Glutamatergic neuron (in vitro differentiated cells): ENCODE results near the gene XRCC5. TPM values are rescaled to one million over a fixed set of nuclear protein-coding genes. Genes with fewer than 3 reads are reported as not detected.

Source experiments
- DNase-seq: peaks from one replicate; pipeline ENCODE4 v3.0.0; 2022
- H3K27ac Mint-ChIP-seq: one replicate; pipeline ENCODE4 v1.8.0; 2020; ENCODE audit warnings: mild to moderate bottlenecking, mixed read lengths, inconsistent platforms; ENCODE audit not compliant: unreplicated experiment
- H3K27me3 Mint-ChIP-seq: one replicate; pipeline ENCODE4 v1.8.0; 2020; ENCODE audit warnings: mild to moderate bottlenecking, moderate library complexity, mixed read lengths, inconsistent platforms; ENCODE audit not compliant: unreplicated experiment
- H3K36me3 Mint-ChIP-seq: one replicate; pipeline ENCODE4 v1.8.0; 2020; ENCODE audit warnings: mild to moderate bottlenecking, mixed read lengths, inconsistent platforms; ENCODE audit not compliant: unreplicated experiment
- H3K4me1 Mint-ChIP-seq: one replicate; pipeline ENCODE4 v1.8.0; 2020; ENCODE audit warnings: mild to moderate bottlenecking, low read depth, mixed read lengths, inconsistent platforms; ENCODE audit not compliant: unreplicated experiment
- H3K4me3 Mint-ChIP-seq: one replicate; pipeline ENCODE4 v1.8.0; 2020; ENCODE audit warnings: mild to moderate bottlenecking, mixed read lengths, inconsistent platforms; ENCODE audit not compliant: unreplicated experiment
- H3K9me3 Mint-ChIP-seq: one replicate; pipeline ENCODE4 v1.8.0; 2020; ENCODE audit warnings: mild to moderate bottlenecking, moderate library complexity, mixed read lengths, inconsistent platforms; ENCODE audit not compliant: unreplicated experiment
- CTCF ChIP-seq: fragments of 200-600 bp; sonication (generic); IDR thresholded peaks from one replicate; pipeline ENCODE4 v1.5.0; 2021; ENCODE audit not compliant: partially characterized antibody, unreplicated experiment
- total RNA-seq: library from RNA; stranded (reverse); fragmentation: NEBNext Ultra II Directional; extraction: Animal tissue kit (Norgen Biotek cat#: 25700); gene quantifications from one replicate; pipeline ENCODE4 v1.2.1, GENCODE V29; 2021; ENCODE audit not compliant: unreplicated experiment

Gene XRCC5
- total RNA-seq, 1 donor from 2014 or later = 254 TPM

- H3K4me1 Mint-ChIP-seq = peaks cover 5% of the 10 kb centered on the region
- DNase-seq = no peak
- H3K9me3 Mint-ChIP-seq = no peaks in the 10 kb centered on the region
- no peaks in the 10 kb centered on the region for H3K36me3 Mint-ChIP-seq
- no peaks in the 10 kb centered on the region for H3K27me3 Mint-ChIP-seq
- no peak overlapping the region for H3K4me3 Mint-ChIP-seq
- TF ChIP-seq CTCF = no peak
- no peak overlapping the region for H3K27ac Mint-ChIP-seq
Observed at GRCh38 chr2:216159646-216160045, 50.5 kb downstream of the XRCC5 start.

- peaks cover 5% of the 10 kb centered on the region for H3K4me1 Mint-ChIP-seq
- H3K4me3 Mint-ChIP-seq = no peak overlapping the region
- no peak for TF ChIP-seq CTCF
- H3K9me3 Mint-ChIP-seq = no peaks in the 10 kb centered on the region
- no peaks in the 10 kb centered on the region for H3K36me3 Mint-ChIP-seq
- H3K27me3 Mint-ChIP-seq = no peaks in the 10 kb centered on the region
- H3K27ac Mint-ChIP-seq = no peak overlapping the region
- DNase-seq = no peak
Observed at GRCh38 chr2:216160786-216161185, 51.6 kb downstream of the XRCC5 start.

- Mint-ChIP-seq H3K27me3 (no peaks in the 10 kb centered on the region), H3K4me1 (peaks cover 3% of the 10 kb centered on the region), H3K9me3 (no peaks in the 10 kb centered on the region), H3K4me3 (no peak overlapping the region), H3K27ac (no peak overlapping the region), H3K36me3 (no peaks in the 10 kb centered on the region)
- no peak for DNase-seq
- no peak for TF ChIP-seq CTCF
Observed at GRCh38 chr2:216161967-216162366, 52.8 kb downstream of the XRCC5 start.

GRCh38 chr2:216163518-216163917, 54.4 kb downstream of the XRCC5 start:
- H3K27ac Mint-ChIP-seq = no peak overlapping the region
- no peak for TF ChIP-seq CTCF
- H3K27me3 Mint-ChIP-seq = no peaks in the 10 kb centered on the region
- no peak overlapping the region for H3K4me3 Mint-ChIP-seq
- no peak for DNase-seq
- no peaks in the 10 kb centered on the region for H3K36me3 Mint-ChIP-seq
- no peaks in the 10 kb centered on the region for H3K9me3 Mint-ChIP-seq
- H3K4me1 Mint-ChIP-seq = peaks cover under 1% of the 10 kb centered on the region

GRCh38 chr2:216164087-216164486, 54.9 kb downstream of the XRCC5 start:
- DNase-seq = no peak
- Mint-ChIP-seq H3K27ac (no peak overlapping the region), H3K36me3 (no peaks in the 10 kb centered on the region), H3K27me3 (peaks cover 2% of the 10 kb centered on the region), H3K4me3 (no peak overlapping the region), H3K4me1 (no peaks in the 10 kb centered on the region), H3K9me3 (peaks cover 1% of the 10 kb centered on the region)
- no peak for TF ChIP-seq CTCF
